SJCRH30 (cell line): ENCODE results near the gene ARMH3. TPM values are rescaled to one million over a fixed set of nuclear protein-coding genes. Genes with fewer than 3 reads are reported as not detected.
"Not testable (repeated sequence)": the region's sequence is repeated elsewhere in the genome, so short reads cannot be mapped to it uniquely, and the experiment has no call there.

Source experiments
- DNase-seq, 2 experiments: peaks; one replicate each; pipeline ENCODE4 v3.0.0-alpha.2; 2015 to 2020
- H3K27ac ChIP-seq: fragments of 250-450 bp; sonication (Bioruptor Pico); 2 replicates; pipeline ENCODE4 v1.5.1; 2020; ENCODE audit warnings: mild to moderate bottlenecking, moderate library complexity
- H3K27me3 ChIP-seq: fragments of 250-450 bp; sonication (Bioruptor Pico); 2 replicates; pipeline ENCODE4 v1.5.1; 2020; ENCODE audit warnings: mild to moderate bottlenecking, moderate library complexity
- H3K36me3 ChIP-seq: fragments of 250-450 bp; sonication (Bioruptor Pico); 2 replicates; pipeline ENCODE4 v1.5.1; 2020; ENCODE audit warnings: mild to moderate bottlenecking, moderate library complexity
- H3K4me1 ChIP-seq: fragments of 250-450 bp; sonication (Bioruptor Pico); 2 replicates; pipeline ENCODE4 v1.5.1; 2020; ENCODE audit warnings: mild to moderate bottlenecking, moderate library complexity
- H3K4me3 ChIP-seq: fragments of 250-450 bp; sonication (Bioruptor Pico); 2 replicates; pipeline ENCODE4 v1.5.1; 2020; ENCODE audit warnings: mild to moderate bottlenecking, moderate library complexity
- H3K9me3 ChIP-seq: fragments of 250-450 bp; sonication (Bioruptor Pico); replicated peaks from 2 replicates; pipeline ENCODE4 v1.5.1; 2020; ENCODE audit warnings: mild to moderate bottlenecking, moderate library complexity
- total RNA-seq: library from RNA; depleted of rRNA; stranded (reverse); fragments of >200 nt; shearing (Covaris generic); gene quantifications from 2 replicates; pipeline ENCODE4 v1.2.3, GENCODE V29; 2014

The ARMH3 gene
- total RNA-seq, 1 experiment from 2014 or later: 25.7 TPM

DNA sequence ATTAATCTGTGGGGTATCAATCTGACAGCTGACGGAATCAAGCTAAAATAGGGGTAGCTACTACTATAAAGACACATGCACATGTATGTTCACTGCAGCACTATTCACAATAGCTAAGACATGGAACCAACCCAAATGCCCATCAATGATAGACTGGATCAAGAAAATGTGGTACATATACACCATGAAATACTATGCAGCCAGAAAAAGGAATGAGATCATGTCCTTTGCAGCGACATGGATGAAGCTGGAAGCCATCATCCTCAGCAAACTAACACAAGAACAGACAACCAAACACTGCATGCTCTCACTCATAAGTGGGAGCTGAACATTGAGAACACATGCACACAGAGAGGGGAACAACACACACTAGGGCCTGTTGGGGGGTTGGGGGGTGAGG is 75.3 kb downstream of the ARMH3 start:
- not testable (repeated sequence) for H3K27me3 ChIP-seq, H3K4me1 ChIP-seq

GRCh38 chr10:101974091-101974971 is 81.6 kb downstream of the ARMH3 start:
- no peak overlapping the region for H3K27ac ChIP-seq
- H3K9me3 ChIP-seq: no peaks in the 10 kb centered on the region
- DNase-seq: no peak
- H3K4me3 ChIP-seq: no peak overlapping the region
- H3K27me3 ChIP-seq: no peaks in the 10 kb centered on the region
- peaks cover 21% of the 10 kb centered on the region for H3K36me3 ChIP-seq
- H3K4me1 ChIP-seq: no peaks in the 10 kb centered on the region

More for the DNA sequence above, 75.3 kb downstream of the ARMH3 start:
- H3K36me3 ChIP-seq, H3K4me3 ChIP-seq, H3K9me3 ChIP-seq, DNase-seq, H3K27ac ChIP-seq: not testable (repeated sequence)

GRCh38 chr10:101972761-101973160 is 83.2 kb downstream of the ARMH3 start:
- DNase-seq: no peak
- no peaks in the 10 kb centered on the region for H3K4me1 ChIP-seq
- H3K4me3 ChIP-seq: no peak overlapping the region
- no peaks in the 10 kb centered on the region for H3K27me3 ChIP-seq
- no peaks in the 10 kb centered on the region for H3K9me3 ChIP-seq
- H3K36me3 ChIP-seq: peaks cover 21% of the 10 kb centered on the region
- no peak overlapping the region for H3K27ac ChIP-seq

- no peaks in the 10 kb centered on the region for H3K27me3 ChIP-seq
- DNase-seq: no peak
- H3K9me3 ChIP-seq: no peaks in the 10 kb centered on the region
- H3K36me3 ChIP-seq: peaks cover 28% of the 10 kb centered on the region
- no peaks in the 10 kb centered on the region for H3K4me1 ChIP-seq
- H3K27ac ChIP-seq: no peak overlapping the region
- no peak overlapping the region for H3K4me3 ChIP-seq
These were observed 86.5 kb downstream of the ARMH3 start for GRCh38 chr10:101969412-101969922.

DNA sequence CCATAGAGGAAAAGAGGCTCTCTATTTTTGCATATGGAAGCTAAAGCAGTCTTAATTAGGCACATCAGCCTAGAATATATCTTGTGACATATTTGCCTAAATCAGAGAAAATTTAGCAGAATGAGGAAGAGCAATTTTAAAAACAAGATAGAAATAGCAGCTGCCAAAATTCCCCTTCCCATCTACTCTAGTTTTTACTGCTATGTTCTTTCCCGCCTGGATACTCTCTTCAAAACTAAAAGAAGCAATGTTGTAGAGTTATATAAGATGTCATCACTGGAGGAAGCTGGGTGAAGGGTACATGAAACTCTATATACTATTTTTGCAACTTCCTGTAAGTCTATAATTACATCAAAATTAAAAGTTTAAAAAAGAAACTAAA is 87.0 kb downstream of the ARMH3 start:
- Histone ChIP-seq H3K36me3 (peaks cover 28% of the 10 kb centered on the region), H3K4me3 (no peak overlapping the region), H3K27me3 (no peaks in the 10 kb centered on the region), H3K27ac (no peak overlapping the region), H3K9me3 (no peaks in the 10 kb centered on the region), H3K4me1 (no peaks in the 10 kb centered on the region)
- no peak for DNase-seq

DNA sequence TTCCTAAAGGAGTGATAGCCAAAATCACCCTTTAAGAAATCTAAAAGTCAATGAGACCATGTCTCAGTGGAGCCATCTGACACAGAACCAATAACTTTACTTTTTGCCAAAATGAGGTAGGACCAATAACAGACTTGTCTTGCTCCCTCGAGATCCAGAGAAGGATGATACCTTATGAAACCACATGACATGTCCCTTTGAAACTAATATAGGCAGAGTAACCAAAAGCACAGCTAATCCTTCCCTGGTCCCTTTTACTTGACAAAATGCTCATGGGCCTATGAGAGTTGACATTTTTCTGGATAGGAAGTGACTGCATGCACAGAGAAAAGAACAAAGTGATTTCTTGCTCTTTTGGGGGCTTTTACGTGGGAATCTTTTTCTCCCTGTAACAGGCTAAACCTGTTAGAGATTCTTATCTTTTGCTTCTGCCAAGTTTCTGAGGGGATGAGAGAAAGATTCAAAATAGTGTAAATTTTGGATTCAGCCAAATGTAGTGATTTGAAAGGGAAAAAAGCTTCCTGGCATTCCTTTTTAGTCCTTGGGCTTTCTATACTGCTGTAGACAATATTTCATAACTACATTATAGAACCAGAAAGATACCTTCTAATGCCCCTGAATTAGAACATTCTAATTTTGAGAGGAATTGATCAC is 87.6 kb downstream of the ARMH3 start:
- Histone ChIP-seq H3K4me3 (no peak overlapping the region), H3K27ac (no peak overlapping the region), H3K4me1 (no peaks in the 10 kb centered on the region), H3K27me3 (no peaks in the 10 kb centered on the region), H3K36me3 (peaks cover 28% of the 10 kb centered on the region), H3K9me3 (no peaks in the 10 kb centered on the region)
- DNase-seq: no peak

GRCh38 chr10:101967713-101968112 is 88.3 kb downstream of the ARMH3 start:
- H3K4me1 ChIP-seq: no peaks in the 10 kb centered on the region
- H3K4me3 ChIP-seq: no peak overlapping the region
- peaks cover 28% of the 10 kb centered on the region for H3K36me3 ChIP-seq
- no peaks in the 10 kb centered on the region for H3K9me3 ChIP-seq
- DNase-seq: no peak
- no peak overlapping the region for H3K27ac ChIP-seq
- no peaks in the 10 kb centered on the region for H3K27me3 ChIP-seq

DNA sequence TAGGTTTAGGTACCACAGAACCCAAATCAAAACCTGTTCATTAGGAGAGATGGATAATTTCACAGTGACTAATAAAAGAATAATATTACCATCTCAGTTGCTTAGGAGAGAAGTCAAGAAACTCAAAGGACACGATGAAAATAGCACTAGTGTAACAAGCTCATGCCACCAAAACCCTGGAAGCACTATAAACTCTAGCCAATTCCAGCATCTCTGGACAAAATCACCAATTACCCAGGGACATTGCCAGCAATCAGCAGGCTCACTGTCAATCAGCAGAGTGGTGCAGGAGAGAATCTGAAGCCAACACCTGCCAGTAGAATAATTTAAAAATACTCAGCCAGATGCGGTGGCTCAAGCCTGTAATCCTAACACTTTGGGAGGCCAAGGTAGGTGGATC is 88.9 kb downstream of the ARMH3 start:
- Histone ChIP-seq H3K27ac (no peak overlapping the region), H3K9me3 (no peaks in the 10 kb centered on the region), H3K4me3 (no peak overlapping the region), H3K27me3 (no peaks in the 10 kb centered on the region), H3K4me1 (peaks cover 5% of the 10 kb centered on the region; the same call in 1 of the 2 replicates), H3K36me3 (peaks cover 23% of the 10 kb centered on the region)
- no peak for DNase-seq

DNA sequence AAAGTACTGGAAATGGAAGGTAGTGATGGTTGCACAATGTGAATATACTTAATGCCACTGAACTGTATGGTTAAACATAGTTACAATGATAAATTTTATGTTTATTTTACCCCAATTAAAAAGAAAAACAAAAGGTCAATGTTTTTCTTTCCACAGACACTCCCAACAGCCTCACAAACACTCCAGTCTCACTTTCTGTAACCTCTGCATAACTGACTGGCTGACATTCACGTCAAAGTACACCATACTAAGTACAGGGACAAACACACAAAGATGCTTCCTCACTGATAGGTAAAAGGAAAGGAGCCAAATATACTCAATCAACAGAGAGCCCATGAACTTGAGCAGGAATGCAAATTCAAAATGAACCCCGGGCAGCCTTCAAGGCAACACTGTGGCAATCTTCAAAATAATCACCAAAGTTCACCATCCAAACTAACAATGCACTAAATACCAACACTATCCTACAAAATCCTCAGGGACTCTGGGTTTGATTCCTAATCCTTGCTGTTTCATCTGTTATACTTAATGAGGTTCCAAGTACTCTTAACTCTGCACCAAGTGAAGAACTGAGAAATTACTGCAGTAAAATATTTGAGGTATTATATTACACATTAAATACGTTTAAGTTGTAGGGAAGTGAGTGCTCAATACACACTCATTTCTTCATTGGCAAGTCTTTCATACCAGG is 90.8 kb downstream of the ARMH3 start:
- Histone ChIP-seq H3K36me3 (peaks cover 15% of the 10 kb centered on the region), H3K27me3 (no peaks in the 10 kb centered on the region)

GRCh38 chr10:101961591-101962498 is 94.1 kb downstream of the ARMH3 start:
- Histone ChIP-seq H3K9me3 (no peaks in the 10 kb centered on the region), H3K4me1 (peaks cover 7% of the 10 kb centered on the region; the same call in 1 of the 2 replicates), H3K27me3 (no peaks in the 10 kb centered on the region), H3K4me3 (no peak overlapping the region), H3K36me3 (peaks cover 4% of the 10 kb centered on the region), H3K27ac (no peak overlapping the region)
- peak in 1 of 2 experiments; percentile 19 for DNase-seq

More for the DNA sequence above, 90.8 kb downstream of the ARMH3 start:
- no peaks in the 10 kb centered on the region for H3K9me3 ChIP-seq
- peaks cover 7% of the 10 kb centered on the region; the same call in 1 of the 2 replicates for H3K4me1 ChIP-seq
- no peak for DNase-seq
- no peak overlapping the region for H3K4me3 ChIP-seq
- no peak overlapping the region for H3K27ac ChIP-seq

DNA sequence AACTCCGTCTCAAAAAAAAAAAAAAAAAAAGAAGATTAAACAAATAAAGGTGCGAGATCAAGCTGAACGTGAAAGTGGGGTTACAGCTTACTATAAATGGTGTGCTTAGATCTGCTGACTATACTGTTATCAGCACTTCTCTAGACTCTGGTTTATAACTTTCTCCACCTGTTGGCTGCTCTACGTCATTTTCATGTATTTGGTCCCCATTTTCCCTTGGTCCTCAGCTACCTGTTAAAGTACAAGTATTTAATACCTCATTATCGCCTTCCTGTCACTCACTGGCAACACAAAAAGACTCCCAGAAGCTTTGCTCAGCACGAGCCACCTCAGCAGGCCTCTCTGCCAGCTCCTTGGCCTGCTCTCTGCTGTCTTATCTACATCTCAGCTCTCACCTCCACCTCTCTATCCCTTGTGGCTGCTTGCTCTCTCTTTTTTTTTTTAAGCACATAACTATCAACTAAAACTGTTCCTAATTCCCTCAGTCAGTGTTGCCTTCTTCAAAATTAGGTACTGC is 95.0 kb downstream of the ARMH3 start:
- H3K27me3 ChIP-seq: no peaks in the 10 kb centered on the region
- H3K4me1 ChIP-seq: peaks cover 7% of the 10 kb centered on the region; the same call in 1 of the 2 replicates
- H3K4me3 ChIP-seq: no peak overlapping the region
- no peak for DNase-seq
- H3K27ac ChIP-seq: no peak overlapping the region
- H3K36me3 ChIP-seq: peaks cover 4% of the 10 kb centered on the region; the same call in 1 of the 2 replicates
- no peaks in the 10 kb centered on the region for H3K9me3 ChIP-seq

- DNase-seq: no peak
These were observed 96.5 kb downstream of the ARMH3 start for GRCh38 chr10:101959346-101959916.

DNA sequence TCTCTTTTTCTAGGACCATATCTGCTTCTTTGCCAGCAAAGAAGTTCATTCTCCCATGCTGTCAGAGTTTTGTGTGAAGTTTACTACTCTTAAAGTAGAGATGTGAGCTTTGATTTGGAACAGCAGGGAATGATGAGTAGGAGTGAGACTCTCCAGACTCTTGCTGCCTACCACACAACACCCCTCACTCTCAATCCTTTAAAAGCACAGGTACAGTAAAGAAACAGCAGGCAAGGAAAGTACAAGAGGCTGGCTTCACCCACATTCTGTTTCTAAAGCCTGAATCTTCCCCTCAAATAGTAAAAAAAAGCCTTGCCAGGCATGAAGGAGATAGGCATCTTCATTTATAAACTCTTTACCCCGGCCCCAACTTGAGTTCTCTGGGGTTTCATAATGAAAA is 97.3 kb downstream of the ARMH3 start:
- Histone ChIP-seq H3K27me3 (no peaks in the 10 kb centered on the region), H3K36me3 (peaks cover 7% of the 10 kb centered on the region), H3K4me3 (no peak overlapping the region), H3K9me3 (no peaks in the 10 kb centered on the region), H3K4me1 (peaks cover 7% of the 10 kb centered on the region; the same call in 1 of the 2 replicates), H3K27ac (no peak overlapping the region)
- no peak for DNase-seq

More at GRCh38 chr10:101959346-101959916, 96.5 kb downstream of the ARMH3 start:
- Histone ChIP-seq H3K4me3 (no peak overlapping the region), H3K4me1 (peaks cover 7% of the 10 kb centered on the region; the same call in 1 of the 2 replicates), H3K27ac (no peak overlapping the region), H3K36me3 (no peaks in the 10 kb centered on the region; the same call in none of the 2 replicates), H3K27me3 (no peaks in the 10 kb centered on the region), H3K9me3 (no peaks in the 10 kb centered on the region)
